ENCODE results near the gene TJP1.
"Not testable (repeated sequence)": the region's sequence is repeated elsewhere in the genome, so short reads cannot be mapped to it uniquely, and the experiment has no call there.

The TJP1 gene

DNA sequence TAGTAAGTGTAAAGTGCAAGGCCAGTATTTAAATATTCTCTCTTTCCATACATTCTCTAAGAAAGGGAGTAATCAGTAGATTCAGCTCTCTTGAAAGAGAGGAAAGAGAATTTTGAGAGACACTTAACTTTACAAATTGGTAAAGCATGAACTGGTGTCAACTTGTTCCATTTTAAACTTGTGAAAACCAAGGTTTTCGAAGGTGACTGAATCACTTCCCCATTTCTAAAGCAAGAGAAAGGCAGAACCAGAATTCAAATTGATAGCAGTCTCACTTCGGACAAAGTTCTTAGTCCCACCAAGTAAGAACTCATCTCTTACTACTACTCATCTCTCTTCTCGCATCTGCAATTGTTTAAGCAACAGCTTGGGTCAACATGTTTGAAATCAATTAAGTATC, 22.4 kb downstream of the TJP1 start:
- DNase-seq (ENCODE audit: low read depth): no peak

DNA sequence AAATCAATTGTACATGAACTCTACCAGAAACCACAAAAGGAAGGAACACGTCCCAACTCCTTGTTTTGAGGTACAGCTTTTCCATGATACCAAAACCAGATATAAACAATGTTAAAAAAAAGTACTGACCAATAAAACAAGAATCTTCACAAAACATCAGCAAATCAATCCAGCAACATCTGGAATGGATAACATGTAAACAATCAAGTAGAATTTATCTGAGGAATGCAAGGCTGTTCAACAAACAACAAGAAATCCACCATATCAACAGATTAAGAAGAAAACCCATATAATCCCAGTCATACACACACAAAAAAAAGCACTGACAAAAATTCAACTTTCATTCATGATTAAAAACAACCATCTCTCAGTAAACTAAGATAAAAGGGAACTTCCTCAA, 26.7 kb downstream of the TJP1 start:
- no peak for DNase-seq (ENCODE audit: low read depth)

DNA sequence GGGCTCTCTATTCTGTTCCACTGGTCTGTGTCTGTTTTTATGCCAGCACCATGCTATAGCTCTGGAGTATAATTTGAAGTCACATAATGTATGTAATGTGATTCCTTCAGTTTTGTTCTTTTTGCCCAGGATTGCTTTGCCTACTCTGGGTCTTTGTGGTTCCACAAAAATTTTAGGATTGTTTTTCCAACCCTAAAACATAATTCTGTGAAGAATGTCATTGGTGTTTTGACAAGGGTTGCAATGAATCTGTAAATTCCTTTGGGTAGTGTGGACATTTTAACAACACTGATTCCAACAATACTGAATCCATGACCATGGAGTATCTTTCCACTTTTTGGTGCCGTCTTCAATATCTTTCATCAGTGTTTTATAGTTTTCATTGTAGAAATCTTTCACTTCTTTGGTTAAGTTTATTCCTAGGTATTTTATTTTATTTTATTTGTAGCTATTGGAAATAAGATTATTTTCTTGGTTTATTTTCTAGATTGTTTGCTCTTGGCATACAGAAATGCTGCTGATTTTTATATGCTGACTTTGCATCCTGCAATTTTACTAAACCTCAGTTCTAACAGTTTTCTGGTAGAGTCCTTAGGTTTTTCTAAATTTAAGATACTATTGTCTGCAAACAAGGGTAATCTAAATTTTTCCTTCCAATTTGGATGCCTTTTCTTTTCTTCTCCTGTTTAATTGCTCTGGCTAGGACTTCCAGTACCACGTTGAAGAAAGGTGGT, 29.7 kb downstream of the TJP1 start:
- no peak for DNase-seq (ENCODE audit: low read depth)

DNA sequence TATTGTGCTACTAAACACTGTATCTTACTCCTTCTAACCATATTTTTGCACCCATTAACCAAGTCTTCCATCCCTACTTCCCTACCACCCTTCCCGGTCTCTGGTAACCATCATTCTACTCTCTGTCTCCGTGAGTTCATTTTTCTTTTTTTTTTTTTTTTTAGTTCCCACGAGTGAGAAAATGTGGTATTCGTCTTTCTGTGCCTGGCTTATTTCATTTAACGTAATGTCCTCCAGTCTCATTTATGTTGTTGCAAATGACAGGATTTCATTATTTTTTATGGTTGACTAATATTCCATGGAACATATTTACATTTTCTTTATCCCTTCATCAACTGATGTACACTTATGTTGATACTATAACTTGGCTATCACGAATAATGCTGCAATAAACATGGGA, 31.7 kb downstream of the TJP1 start:
- DNase-seq (ENCODE audit: low read depth): no peak

DNA sequence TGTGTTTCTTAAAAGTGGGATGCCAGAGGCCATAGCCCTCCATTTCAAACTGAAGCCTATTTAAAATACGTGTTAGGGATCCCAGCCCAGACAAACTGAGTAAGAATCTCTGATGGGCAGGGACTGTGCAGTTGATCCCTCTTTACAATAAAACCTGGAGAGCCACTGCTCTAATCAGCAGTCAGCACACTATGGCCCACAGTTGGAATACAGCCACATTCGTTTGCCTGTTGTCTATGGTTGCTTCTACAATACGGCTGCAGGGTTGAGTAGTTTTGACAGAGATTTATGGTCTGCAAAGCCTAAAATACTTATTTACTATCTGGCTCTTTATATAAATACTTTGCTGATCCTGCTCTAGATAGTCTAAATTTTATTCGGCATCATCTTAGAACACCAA, 32.4 kb downstream of the TJP1 start:
- no peak for DNase-seq (ENCODE audit: low read depth)

DNA sequence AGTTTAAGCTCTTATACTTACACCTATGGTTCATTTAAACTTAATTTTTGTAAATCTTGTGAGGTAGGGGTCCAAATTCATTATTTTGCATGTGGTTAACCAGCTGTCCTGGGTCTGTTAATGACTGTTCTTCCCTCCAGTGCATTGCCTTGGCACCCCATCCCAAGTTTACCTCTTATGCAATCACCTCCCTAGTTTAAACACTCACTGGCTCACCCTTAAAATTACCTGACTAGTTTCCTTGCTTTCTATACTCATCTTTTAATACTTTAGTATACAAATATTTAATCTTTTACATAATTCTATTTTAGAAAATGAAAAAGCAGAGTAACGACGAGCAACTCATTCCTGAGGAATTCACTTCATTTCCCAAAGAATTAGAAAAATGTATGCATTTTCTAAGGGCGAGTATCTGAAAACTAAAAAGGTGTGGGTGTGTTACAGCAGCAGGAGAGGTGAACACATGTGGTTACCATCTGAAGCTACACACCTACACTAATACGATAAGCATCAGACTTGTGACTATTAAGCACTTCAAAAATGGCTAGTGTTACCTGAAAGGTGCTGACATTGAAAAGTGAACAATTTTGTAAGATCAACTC, 33.7 kb downstream of the TJP1 start:
- DNase-seq (ENCODE audit: low read depth): no peak

DNA sequence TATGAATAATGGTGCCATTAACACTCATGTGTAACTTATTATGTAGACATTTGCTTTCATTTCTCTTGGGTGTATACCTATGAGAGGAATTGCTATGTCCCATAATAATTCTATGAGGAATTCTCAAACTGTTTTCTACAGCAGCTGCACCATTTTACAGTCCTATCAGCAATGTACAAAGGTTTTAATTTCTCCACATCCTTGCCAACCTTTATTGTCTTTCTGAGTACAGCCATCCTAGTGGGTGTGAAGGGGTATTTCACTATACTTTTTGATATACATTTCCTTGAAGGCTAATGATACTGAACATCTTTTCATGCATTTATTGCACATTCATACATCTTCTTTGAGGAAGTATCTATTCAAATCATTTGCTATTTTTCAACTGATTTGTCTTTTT, 34.5 kb downstream of the TJP1 start:
- DNase-seq (ENCODE audit: low read depth): no peak

DNA sequence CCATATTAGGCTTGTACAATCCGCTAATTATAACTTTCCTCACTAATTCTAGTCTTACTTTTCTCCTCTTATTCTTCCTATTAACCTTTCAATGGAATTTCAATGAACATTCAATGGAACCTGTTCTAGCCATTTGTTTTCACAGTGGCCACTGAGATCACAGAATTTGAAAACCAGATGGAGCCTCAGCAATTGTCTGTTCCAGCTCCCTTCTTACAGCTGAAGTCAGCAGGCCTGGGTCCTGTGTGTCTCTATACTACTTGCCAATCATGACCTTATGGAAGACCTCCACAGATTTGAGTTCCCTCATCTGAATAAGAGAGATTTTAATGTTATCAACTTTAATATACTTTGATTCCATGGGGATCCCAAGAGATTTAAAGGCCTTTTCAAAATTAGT, 36.6 kb downstream of the TJP1 start:
- DNase-seq (ENCODE audit: low read depth): no peak

DNA sequence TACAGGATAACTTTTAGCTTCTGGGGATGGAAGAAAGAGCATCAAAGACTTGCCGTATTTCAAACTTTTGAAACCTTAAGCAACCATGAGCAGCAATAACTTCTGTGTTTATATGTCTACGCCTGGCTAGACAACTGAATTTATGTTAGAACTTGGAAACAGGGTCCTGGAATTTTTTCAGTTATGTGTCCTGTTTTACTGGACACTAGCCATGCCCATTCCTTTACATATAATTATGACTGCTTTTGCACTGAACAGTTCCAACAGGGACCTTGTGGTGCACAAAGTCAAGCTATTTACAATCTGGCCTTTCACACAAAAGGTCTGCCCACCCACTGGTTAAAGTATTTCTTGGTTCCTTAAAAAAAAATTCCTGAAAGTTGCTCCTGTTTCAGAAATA, 37.1 kb downstream of the TJP1 start:
- DNase-seq (ENCODE audit: low read depth): no peak

DNA sequence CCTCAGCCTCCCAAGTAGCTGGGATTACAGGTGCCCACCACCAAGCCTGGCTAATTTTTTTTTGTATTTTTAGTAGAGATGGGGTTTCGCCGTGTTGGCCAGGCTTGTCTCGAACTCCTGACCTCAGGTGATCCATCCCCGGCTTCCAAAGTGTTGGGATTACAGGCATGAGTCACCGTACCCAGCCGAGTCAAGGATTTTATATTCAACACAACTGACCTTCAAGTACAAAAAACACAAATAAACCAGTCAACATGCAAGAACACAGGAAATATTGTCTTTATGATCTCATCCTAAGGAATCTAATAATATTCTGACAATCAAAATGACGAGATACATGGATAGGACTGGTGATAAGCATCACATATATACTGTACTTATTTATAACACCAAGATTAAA, 37.9 kb downstream of the TJP1 start:
- no peak for DNase-seq (ENCODE audit: low read depth)

DNA sequence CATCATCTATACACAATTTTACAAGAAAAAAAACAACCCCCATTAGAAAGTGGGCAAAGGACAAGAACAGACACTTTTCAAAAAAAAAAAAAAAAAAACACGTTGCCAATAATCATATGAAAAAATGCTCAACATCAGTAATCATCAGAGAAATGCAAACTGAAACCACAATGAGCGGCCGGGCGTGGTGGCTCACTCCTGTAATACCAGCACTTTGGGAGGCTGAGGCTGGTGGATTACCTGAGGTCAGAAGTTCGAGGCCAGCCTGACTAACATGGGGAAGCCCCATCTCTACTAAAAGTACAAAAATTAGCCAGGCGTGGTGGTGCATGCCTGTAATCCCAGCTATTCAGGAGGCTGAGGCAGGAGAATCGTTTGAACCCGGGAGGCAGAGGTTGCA, 39.5 kb downstream of the TJP1 start:
- DNase-seq (ENCODE audit: low read depth): not testable (repeated sequence)

DNA sequence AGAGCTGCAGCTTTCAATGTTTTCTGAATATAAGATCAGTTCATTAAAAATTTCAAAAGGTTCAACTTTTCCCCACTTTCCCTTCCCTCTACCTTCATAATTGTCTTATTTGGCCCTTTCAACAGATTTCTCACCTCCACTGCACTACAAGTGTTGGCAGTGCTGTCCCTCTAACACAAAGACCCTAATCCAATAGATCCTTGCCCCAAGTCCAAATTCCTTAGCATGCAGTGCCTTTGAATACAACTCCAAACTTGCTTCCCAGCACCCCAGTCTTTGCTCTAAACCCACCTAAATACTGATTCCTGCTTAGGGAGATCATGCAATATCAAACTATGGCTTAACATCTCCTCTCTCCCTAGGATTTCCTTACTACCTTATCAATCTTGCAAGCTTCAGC, 43.9 kb downstream of the TJP1 start:
- no peak for DNase-seq (ENCODE audit: low read depth)

DNA sequence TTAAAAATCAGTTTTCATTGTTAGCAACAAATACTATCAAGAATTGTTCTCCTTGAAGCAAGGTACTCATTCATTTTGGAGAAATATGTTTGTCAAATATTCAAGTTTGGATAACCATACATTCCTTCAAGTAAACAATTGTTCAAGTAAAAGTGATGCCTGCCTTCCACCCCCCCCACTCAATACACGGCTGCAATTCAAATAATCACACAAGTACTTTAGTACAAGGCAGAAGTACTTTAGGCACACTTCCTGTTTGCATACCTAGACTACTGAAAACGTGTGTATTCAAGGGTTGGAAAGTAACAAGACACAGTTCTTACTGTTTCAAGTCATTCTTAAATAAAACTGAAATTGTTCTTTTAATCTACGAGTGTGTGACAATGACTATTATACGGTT, 45.4 kb downstream of the TJP1 start:
- DNase-seq (ENCODE audit: low read depth): no peak

DNA sequence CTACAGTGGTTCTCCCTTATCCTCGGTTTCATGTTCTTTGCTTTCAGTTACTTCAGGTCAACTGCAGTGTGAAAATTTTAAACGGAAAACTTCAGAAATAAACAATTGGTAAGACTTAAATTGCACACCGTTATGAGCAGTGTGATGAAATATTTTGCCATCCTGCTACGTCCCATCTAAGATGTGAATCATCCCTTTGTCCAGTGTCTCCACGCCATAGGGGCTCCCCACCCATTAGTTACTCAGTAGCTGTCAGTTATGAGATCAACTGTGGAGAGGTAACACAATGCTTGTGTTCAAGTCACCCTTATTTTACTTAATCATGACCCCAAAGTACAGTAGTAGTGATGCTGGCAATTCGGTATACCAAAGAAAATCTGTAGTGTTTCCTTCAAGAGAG, 47.4 kb downstream of the TJP1 start:
- DNase-seq (ENCODE audit: low read depth): no peak

DNA sequence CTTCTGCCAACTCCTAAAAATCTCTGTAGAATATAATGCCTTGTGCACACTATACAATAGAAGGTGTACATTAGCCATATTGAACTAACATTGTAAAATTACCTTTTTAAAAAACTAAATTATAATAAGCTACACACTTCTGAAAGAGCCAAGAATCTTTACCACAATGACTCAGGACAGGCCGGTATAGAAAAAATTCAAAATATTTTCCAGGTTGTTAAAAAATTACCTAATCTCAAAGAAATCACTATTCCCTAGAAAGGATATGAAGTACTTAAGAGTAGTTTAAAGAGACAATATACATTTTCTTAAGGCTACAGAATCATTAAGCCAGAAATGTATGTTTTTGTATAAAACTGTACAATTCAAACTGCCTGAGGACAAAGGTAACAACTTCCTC, 48.5 kb downstream of the TJP1 start:
- DNase-seq (ENCODE audit: low read depth): no peak

DNA sequence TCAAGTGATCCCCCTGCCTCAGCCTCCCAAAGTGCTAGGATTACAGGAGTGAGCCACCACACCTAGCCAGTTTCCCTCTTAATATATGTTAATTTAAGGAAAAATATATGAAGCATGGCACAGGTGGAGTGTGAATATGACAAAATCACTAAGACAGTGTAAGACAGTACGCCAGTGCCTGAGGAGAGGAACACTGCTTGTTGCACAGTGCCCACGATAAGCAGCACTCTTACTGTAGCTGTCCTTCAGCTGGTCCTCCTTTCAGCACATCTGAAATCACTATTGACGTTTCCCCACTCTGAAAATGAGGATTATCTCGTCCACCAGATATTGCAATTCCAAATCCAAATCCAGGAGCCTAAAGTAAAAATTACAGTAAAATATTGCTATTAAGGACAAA, 49.3 kb downstream of the TJP1 start:
- no peak for DNase-seq (ENCODE audit: low read depth)

DNA sequence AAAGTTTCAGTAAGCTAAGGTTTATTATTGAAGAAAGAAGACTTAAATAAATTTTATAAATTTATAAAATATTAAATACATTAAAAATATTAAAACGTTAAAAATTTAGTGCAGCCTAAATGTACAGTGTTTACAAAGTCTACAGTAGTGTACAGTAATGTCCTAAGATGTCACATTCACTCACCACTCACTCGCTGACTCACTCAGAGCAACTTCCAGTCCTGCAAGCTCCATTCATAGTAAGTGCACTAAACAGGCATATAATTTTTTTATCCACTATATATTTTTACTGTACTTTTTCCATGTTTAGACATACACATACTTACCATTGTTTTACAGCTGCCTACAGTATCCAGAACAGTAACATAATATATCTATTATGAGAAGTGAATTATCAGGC, 51.5 kb downstream of the TJP1 start:
- no peak for DNase-seq (ENCODE audit: low read depth)

DNA sequence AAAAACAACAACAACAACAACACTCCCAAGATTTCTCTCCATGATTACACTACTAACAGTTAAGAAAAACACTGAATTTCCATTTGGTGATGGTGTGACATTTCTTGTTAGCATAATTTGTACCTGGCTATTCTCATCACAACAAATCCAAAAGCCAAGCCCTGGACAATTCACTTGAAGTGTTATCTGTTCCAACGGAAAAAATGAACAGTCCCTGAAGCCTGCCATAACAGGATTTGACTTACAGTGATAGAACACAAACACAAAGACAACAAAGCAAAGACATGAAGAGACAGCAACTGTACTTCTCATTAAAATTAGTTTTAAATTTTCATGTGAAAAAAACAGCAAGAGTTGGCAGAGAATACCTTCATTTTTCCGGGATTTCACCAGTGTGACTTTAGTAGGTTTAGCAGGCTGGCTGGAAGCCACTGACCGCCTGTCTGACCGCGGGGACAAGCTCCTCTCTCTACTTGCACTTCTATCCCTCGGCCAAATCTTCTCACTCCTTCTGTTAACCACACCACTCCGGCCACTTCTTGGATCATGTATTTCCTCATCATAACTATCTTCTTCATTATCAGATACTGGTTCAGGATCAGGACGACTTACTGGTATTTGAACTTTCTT, 56.3 kb downstream of the TJP1 start:
- no peak for DNase-seq (ENCODE audit: low read depth)

DNA sequence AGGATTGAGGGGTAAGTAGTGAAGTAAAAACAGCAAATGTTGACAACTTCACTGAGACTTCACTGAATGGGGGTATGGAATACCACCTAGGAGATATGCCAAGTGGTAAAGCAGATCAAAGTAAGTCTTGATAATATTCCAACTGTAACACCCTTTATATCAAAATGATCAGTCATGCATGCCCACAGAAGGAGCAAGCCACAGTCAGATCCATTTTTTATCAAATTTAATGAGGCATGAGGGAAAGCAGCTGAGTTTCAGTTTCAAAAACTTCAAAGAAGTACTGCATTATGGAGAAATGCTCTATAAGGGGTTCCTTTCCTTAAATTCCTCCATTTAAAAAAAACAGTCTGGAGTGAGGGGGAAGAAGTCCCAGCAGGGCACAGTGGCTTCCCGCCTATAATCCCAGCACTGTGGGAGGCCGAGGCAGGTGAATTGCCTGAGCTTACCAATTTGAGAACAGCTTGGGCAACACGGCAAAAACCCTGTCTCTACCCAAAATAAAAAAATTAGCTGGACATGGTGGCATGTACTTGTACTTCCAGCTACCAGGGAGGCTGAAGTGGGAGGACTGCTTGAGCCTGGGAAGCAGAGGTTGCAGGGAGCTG, 56.9 kb downstream of the TJP1 start:
- no peak for DNase-seq (ENCODE audit: low read depth)

DNA sequence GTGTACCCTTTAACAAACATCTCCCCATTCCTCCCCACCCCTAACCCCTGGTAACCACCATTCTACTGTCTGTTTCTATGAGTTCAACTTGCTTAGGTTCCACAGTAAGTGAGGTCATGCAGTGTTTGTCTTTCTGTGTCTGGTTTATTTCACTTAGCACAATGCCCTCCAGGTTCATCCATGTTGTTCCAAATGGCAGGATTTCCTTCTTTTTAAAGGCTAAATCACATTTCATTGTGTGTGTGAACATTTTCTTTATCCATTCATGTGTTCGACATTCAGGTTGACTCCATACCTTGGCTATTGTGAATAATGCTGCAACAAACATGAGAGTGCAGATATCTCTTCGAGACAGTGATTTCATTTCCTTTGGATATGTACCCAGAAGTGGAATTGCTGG, 62.7 kb downstream of the TJP1 start:
- DNase-seq (ENCODE audit: low read depth): no peak

DNA sequence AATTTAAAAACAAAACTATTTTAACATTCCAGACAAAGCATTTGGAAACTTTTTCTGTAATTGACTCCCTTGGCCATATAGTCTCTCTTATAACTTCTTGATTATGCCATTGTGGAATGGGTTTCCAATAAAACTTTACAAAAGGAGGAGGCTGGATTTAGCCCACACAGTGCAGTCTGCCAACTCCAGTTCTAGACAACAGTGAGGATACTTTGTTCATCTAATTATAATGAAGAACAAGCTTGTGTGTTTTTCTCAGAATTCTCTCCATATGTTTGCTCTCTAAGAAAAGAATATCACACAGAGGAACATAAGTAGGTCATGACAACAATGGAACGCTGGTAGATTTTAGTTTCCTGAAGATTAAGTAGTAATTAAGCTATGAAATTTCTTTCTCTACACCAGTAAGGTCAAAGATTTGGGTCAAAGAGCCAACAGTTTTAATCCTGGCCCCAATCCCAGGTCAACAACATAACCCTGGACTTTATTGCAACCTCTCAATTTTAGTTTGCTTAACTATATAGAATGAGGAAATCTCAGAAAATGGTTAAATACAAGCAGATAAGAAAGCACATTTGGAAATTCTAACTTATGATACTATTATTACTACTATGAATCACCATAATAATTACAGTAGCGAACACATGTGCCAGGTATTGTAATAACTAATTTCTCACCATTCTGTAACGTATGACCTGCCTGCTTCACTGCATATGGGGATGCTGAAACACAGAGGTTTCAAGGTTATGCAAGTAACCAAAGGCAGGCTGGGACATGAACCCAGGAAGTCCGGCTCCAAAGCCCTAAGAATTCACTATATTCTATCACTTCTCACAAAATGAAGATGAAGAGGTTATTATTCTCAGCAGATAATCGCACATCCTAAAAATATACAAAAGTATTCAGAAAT, 65.7 kb downstream of the TJP1 start:
- DNase-seq (ENCODE audit: low read depth): no peak

DNA sequence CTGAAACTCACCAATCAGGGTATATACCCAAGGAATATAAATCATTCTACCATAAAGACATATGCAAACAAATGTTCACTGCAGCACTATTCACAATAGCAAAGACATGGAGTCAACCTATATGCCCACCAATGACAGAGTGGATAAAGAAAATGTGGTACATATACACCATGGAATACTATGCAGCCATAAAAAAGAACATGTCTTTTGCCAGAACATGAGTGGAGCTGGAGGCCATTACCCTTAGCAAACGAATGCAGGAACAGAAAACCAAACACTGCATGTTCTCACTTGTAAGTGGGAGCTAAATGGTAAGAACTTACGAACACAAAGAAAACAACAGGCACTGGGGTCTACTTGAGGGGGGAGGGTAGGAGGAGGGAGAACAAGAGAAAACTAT, 68.3 kb downstream of the TJP1 start:
- DNase-seq (ENCODE audit: low read depth): not testable (repeated sequence)
